K562 (cell line): Measurements from ENCODE around the gene ZFYVE19. TPM values are rescaled to one million over a fixed set of nuclear protein-coding genes. Genes with fewer than 3 reads are reported as not detected.

Experiments
- DEAF1 ChIP-seq: fragments of 450-650 bp; formaldehyde crosslinking; IDR thresholded peaks from 2 replicates; pipeline ENCODE4 v1.4.0; 2020; ENCODE audit warnings: mild to moderate bottlenecking, moderate library complexity
- ETS1 ChIP-seq: conservative IDR thresholded peaks from 2 replicates; pipeline ENCODE4 v1.6.1; 2011; ENCODE audit warnings: low read depth, mild to moderate bottlenecking, low read length; ENCODE audit not compliant: control insufficient read depth
- RERE ChIP-seq: sonication (generic); formaldehyde crosslinking; IDR thresholded peaks from 2 replicates; pipeline ENCODE4 v1.8.0; 2023; ENCODE audit warnings: missing genetic modification reagents, mild to moderate bottlenecking, borderline replicate concordance
- TSHZ1 ChIP-seq: fragments of 250-450 bp; sonication (Bioruptor Pico); IDR thresholded peaks from 2 replicates; pipeline ENCODE4 v1.4.0; 2020; ENCODE audit warnings: mild to moderate bottlenecking, moderate library complexity
- ZBTB2 ChIP-seq: fragments of 450-650 bp; IDR thresholded peaks from 2 replicates; pipeline ENCODE4 v1.6.1; 2016; ENCODE audit warnings: antibody characterized with exemption
- ZBTB34 ChIP-seq: fragments of 250-450 bp; sonication (Bioruptor Pico); IDR thresholded peaks from 2 replicates; pipeline ENCODE4 v1.8.0; 2021; ENCODE audit warnings: mild to moderate bottlenecking, moderate library complexity
- ZNF197 ChIP-seq: fragments of 200-800 bp; sonication (Bioruptor generic); IDR thresholded peaks from 2 replicates; pipeline ENCODE4 v1.6.1; 2016; ENCODE audit warnings: low read depth, missing genetic modification characterization, missing compliant biosample characterization
- ZNF79 ChIP-seq: fragments of 250-450 bp; sonication (Bioruptor Pico); IDR thresholded peaks from 2 replicates; pipeline ENCODE4 v1.4.0; 2020; ENCODE audit warnings: low read depth, mild to moderate bottlenecking, moderate library complexity
- polyA plus RNA-seq, 8 experiments: library from polyadenylated mRNA; depleted of rRNA in 4 of 8; stranded (reverse) in 5 of 8; unstranded in 3 of 8; fragments of >200 nt; fragmentation: Nextera tagmentation in 2 of 8; fragmentation: Illumina TruSeq in 1 of 8; extraction: Ambion mirVana in 2 of 8; extraction: Trizol in 1 of 8; gene quantifications; 2 replicates each; pipeline versions ENCODE4 v1.2.1 to v1.2.3, GENCODE V29; 2011 to 2014; ENCODE audit warnings: inconsistent platforms in 1 of 8, missing spikeins in 1 of 8
- total RNA-seq, 7 experiments: library from RNA; depleted of rRNA in 6 of 7; stranded (reverse); fragments of >200 nt in 6 of 7; fragmentation: Illumina TruSeq in 2 of 7; extraction: Trizol in 2 of 7; gene quantifications; 2 replicates each; pipeline versions ENCODE4 v1.2.1 to v1.2.3, GENCODE V29; 2011 to 2021; ENCODE audit warnings: low replicate concordance in 1 of 7

Gene ZFYVE19
- total and polyA plus RNA-seq, 9 of the 15 experiments (the other 6 are each of a cell fraction or from before 2014, with no cell fraction given): 1.5 to 36.8 (median 19.9) TPM

- TF ChIP-seq RERE (CRISPR knock-in tag): peak; percentile 65; the same call in 1 of the 2 replicates
- no peak for TF ChIP-seq ETS1
- TF ChIP-seq TSHZ1 (CRISPR knock-in tag): peak; percentile 13; the same call in 1 of the 2 replicates
- TF ChIP-seq ZNF197 (CRISPR knock-in tag): no peak
- TF ChIP-seq ZBTB34 (CRISPR knock-in tag): peak; percentile 67; the same call in 1 of the 2 replicates
- TF ChIP-seq ZBTB2: peak; percentile 90; the same call in 1 of the 2 replicates
- TF ChIP-seq DEAF1 (CRISPR knock-in tag): no peak
- TF ChIP-seq ZNF79: no peak
These were observed 43.7 kb upstream of the ZFYVE19 start (continued) for GRCh38 chr15:40762919-40763800.
